Panc1 (cell line): ENCODE measurements around the gene SLC6A1. TPM values are rescaled to one million over a fixed set of nuclear protein-coding genes. Genes with fewer than 3 reads are reported as not detected.

Source experiments
- ATAC-seq: fragments of 200-7000 bp; cut with Tn5 transposase; 2 replicates; pipeline ENCODE4 v1.9.1; 2020; ENCODE audit warnings: mild to moderate bottlenecking, moderate library complexity
- BruUV-seq: library from RNA; stranded (reverse); fragments of 400-500 nt; replicated peaks from 2 replicates; lab custom pipeline; 2021; lab: Mats Ljungman, UMichigan
- CTCF ChIA-PET: fragments of 300-600 bp; sonication (Branson Sonifier 250); formaldehyde crosslinking; loops from one replicate; lab custom pipeline; 2022; ENCODE audit warnings: antibody characterized with exemption; lab: Charles Lee
- POLR2A ChIA-PET: fragments of 300-600 bp; sonication (Branson Sonifier 250); formaldehyde crosslinking; loops from one replicate; lab custom pipeline; 2022; ENCODE audit warnings: antibody characterized with exemption; lab: Charles Lee
- DNase-seq: peaks from one replicate; pipeline ENCODE4 v3.0.0-alpha.2; 2010; ENCODE audit warnings: low read depth, low spot score
- H3K27ac ChIP-seq: 2 replicates; pipeline ENCODE4 v1.5.1; 2011; ENCODE audit warnings: mild to moderate bottlenecking, low read length, inconsistent platforms
- H3K27me3 ChIP-seq: fragments of 200-500 bp; sonication (Bioruptor generic); 2 replicates; pipeline ENCODE4 v1.6.0; 2014; ENCODE audit warnings: low read length, inconsistent platforms; ENCODE audit not compliant: control insufficient read depth, insufficient read depth
- H3K36me3 ChIP-seq: fragments of 200-500 bp; sonication (Bioruptor generic); 2 replicates; pipeline ENCODE4 v1.5.1; 2014; ENCODE audit warnings: inconsistent platforms, mild to moderate bottlenecking, low read length, moderate library complexity; ENCODE audit not compliant: control insufficient read depth, insufficient read depth
- H3K4me1 ChIP-seq: 2 replicates; pipeline ENCODE4 v1.5.1; 2011; ENCODE audit warnings: inconsistent platforms, mild to moderate bottlenecking, low read length, moderate library complexity; ENCODE audit not compliant: control insufficient read depth, insufficient read depth
- H3K4me3 ChIP-seq, 2 experiments: 2 replicates each; pipeline ENCODE4 v1.5.1; 2011 to 2012; ENCODE audit warnings: low read depth in 2 of 2, low read length in 2 of 2, mild to moderate bottlenecking in 2 of 2, inconsistent platforms in 1 of 2, moderate library complexity in 1 of 2
- H3K9me3 ChIP-seq: fragments of 200-500 bp; sonication (Bioruptor generic); 2 replicates; pipeline ENCODE4 v1.5.1; 2014; ENCODE audit warnings: low read depth, mild to moderate bottlenecking, inconsistent platforms, low read length, moderate library complexity; ENCODE audit not compliant: control insufficient read depth, insufficient read depth
- POLR2AphosphoS5 ChIP-seq: IDR thresholded peaks from 2 replicates; pipeline ENCODE4 v1.6.1; 2012; ENCODE audit warnings: mild to moderate bottlenecking, low read depth, low read length, moderate library complexity
- SIN3A ChIP-seq: IDR thresholded peaks from 2 replicates; pipeline ENCODE4 v1.6.1; 2012; ENCODE audit warnings: low read depth, mild to moderate bottlenecking, low read length, moderate library complexity, borderline replicate concordance; ENCODE audit not compliant: insufficient read depth
- TCF7L2 ChIP-seq: IDR thresholded peaks from 2 replicates; pipeline ENCODE4 v1.6.1; 2011; ENCODE audit warnings: mild to moderate bottlenecking, low read depth, low read length, inconsistent platforms
- in situ Hi-C: cut with HindIII; loops from 2 replicates; pipeline ENCODE4 v1.10.0; 2016; ENCODE audit warnings: low sequenced_read_pairs, low pct_unique_long_range_greater_than_20kb
- intact Hi-C: fragments of 100-400 bp; cut with micrococcal nuclease; formaldehyde crosslinking; loops from one replicate; pipeline ENCODE4 v1.10.0; 2022; ENCODE audit not compliant: unreplicated experiment
- total RNA-seq: library from RNA; stranded (reverse); gene quantifications from one replicate; pipeline ENCODE4 v1.2.1, GENCODE V29; 2021; ENCODE audit not compliant: unreplicated experiment
- TF ChIP-seq, protein P1 (sequence below): fragments of 450-650 bp; IDR thresholded peaks from 2 replicates; pipeline ENCODE4 v1.5.1; 2017; ENCODE audit warnings: mild to moderate bottlenecking
- TF ChIP-seq, protein P2 (sequence below), 2 experiments: IDR thresholded peaks; 2 replicates each; pipeline ENCODE4 v1.6.1; 2011 to 2012; ENCODE audit warnings: low read depth in 2 of 2, control low read depth in 1 of 2, low read length in 1 of 2, mild to moderate bottlenecking in 1 of 2, moderate library complexity in 1 of 2; ENCODE audit not compliant: insufficient read depth in 1 of 2

Gene SLC6A1
- total RNA-seq, 1 experiment from 2014 or later: not detected

DNA sequence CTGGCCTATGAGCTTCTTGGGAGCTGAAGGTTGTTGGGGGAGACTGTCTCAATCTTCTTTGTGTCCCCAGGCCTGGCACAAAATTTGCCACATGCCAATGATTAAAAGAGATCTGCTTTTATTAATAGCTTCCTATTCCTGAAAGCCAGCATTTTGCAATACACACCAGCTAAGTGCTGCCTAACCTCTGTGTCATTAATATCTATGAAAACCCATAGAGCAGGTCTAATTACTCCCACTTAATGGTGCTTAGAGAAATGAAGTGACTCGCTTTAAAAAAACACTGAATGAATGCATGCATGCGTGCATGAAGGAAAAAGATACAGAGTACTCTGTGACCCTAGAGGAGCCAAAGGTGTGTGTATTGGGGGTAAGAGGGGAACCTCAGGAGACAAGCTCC is 55.0 kb downstream of the SLC6A1 start:
- TF ChIP-seq, protein P1, sequence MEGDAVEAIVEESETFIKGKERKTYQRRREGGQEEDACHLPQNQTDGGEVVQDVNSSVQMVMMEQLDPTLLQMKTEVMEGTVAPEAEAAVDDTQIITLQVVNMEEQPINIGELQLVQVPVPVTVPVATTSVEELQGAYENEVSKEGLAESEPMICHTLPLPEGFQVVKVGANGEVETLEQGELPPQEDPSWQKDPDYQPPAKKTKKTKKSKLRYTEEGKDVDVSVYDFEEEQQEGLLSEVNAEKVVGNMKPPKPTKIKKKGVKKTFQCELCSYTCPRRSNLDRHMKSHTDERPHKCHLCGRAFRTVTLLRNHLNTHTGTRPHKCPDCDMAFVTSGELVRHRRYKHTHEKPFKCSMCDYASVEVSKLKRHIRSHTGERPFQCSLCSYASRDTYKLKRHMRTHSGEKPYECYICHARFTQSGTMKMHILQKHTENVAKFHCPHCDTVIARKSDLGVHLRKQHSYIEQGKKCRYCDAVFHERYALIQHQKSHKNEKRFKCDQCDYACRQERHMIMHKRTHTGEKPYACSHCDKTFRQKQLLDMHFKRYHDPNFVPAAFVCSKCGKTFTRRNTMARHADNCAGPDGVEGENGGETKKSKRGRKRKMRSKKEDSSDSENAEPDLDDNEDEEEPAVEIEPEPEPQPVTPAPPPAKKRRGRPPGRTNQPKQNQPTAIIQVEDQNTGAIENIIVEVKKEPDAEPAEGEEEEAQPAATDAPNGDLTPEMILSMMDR: no peak
- H3K27me3 ChIP-seq: peaks cover 4% of the 10 kb centered on the region; the same call in 1 of the 2 replicates
- CTCF ChIA-PET: no interaction called here
- BruUV-seq: no TSS peak
- H3K27ac ChIP-seq: no peak overlapping the region
- intact Hi-C loops (no loop called here), in situ Hi-C loops (no loop called here)
- H3K9me3 ChIP-seq: no peaks in the 10 kb centered on the region
- no peak for DNase-seq
- no peak for ATAC-seq
- no peak overlapping the region for H3K4me3 ChIP-seq
- no peaks in the 10 kb centered on the region for H3K36me3 ChIP-seq
- POLR2A ChIA-PET: no interaction called here
- no peaks in the 10 kb centered on the region for H3K4me1 ChIP-seq

DNA sequence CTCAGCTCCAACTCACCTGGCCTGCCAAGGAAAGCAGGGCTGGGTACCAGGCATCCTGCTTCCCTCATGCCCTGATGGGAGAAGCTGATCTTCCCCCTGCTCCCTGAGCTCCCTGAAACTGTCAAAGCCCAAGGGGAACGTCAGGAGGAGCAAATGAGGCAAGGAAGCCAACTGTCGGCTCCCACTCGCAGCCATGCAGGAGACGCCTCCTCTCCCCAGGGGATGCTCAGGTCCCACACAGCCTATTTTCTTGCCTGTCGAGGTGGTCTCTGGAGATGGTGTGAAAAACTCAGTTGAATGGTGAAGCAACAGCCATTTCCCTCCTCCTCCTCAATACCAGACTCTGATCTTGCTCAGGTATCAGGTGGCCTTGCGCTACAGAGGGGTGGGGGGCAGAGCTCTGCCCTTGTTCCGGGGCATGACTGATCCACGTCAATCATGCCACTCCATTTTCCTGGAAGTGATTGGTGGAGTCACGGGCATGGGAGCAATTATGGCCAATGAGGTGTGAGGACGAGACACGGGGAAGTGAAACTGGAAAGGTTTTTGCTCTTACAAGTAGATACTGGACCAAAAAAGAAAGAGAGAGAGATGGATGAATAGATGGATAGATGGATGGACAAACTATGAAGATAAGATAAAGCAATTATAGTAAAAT is 58.2 kb downstream of the SLC6A1 start:
- POLR2A ChIA-PET: interaction anchor here (0.6 kb wide), 1 partner anchor 201 kb away, joined by 9 read pairs; no protein-coding TSS in a partner anchor
- intact Hi-C loops (no loop called here), in situ Hi-C loops (no loop called here)
- no peaks in the 10 kb centered on the region for H3K4me1 ChIP-seq
- H3K4me3 ChIP-seq: no peak overlapping the region
- H3K27me3 ChIP-seq: peaks cover 4% of the 10 kb centered on the region; the same call in 1 of the 2 replicates
- no peak for TF ChIP-seq POLR2AphosphoS5
- TF ChIP-seq, protein P2, sequence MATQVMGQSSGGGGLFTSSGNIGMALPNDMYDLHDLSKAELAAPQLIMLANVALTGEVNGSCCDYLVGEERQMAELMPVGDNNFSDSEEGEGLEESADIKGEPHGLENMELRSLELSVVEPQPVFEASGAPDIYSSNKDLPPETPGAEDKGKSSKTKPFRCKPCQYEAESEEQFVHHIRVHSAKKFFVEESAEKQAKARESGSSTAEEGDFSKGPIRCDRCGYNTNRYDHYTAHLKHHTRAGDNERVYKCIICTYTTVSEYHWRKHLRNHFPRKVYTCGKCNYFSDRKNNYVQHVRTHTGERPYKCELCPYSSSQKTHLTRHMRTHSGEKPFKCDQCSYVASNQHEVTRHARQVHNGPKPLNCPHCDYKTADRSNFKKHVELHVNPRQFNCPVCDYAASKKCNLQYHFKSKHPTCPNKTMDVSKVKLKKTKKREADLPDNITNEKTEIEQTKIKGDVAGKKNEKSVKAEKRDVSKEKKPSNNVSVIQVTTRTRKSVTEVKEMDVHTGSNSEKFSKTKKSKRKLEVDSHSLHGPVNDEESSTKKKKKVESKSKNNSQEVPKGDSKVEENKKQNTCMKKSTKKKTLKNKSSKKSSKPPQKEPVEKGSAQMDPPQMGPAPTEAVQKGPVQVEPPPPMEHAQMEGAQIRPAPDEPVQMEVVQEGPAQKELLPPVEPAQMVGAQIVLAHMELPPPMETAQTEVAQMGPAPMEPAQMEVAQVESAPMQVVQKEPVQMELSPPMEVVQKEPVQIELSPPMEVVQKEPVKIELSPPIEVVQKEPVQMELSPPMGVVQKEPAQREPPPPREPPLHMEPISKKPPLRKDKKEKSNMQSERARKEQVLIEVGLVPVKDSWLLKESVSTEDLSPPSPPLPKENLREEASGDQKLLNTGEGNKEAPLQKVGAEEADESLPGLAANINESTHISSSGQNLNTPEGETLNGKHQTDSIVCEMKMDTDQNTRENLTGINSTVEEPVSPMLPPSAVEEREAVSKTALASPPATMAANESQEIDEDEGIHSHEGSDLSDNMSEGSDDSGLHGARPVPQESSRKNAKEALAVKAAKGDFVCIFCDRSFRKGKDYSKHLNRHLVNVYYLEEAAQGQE (IDR thresholded peaks at IDR 0.05; ENCODE audit: insufficient read depth in 1 of 2, low read depth in 2 of 2, low read length in 1 of 2): no peak
- TF ChIP-seq, protein P1: no peak
- TF ChIP-seq TCF7L2: no peak
- TF ChIP-seq SIN3A: no peak
- BruUV-seq: no TSS peak
- CTCF ChIA-PET: no interaction called here
- no peaks in the 10 kb centered on the region for H3K9me3 ChIP-seq
- no peaks in the 10 kb centered on the region for H3K36me3 ChIP-seq
- ATAC-seq (no peak), DNase-seq (no peak)
- no peak overlapping the region for H3K27ac ChIP-seq
